HG02798 (cell line): ENCODE data around the gene SLC44A3.

Experiments used
- ATAC-seq: cut with Tn5 transposase; IDR thresholded peaks from one replicate; pipeline ENCODE4 v1.9.1; 2021; ENCODE audit warnings: mild to moderate bottlenecking; ENCODE audit not compliant: unreplicated experiment, poor library complexity

SLC44A3 gene

GRCh38 chr1:94901841-94902240 lies 81.7 kb downstream of the SLC44A3 start:
- no peak for ATAC-seq

GRCh38 chr1:94903280-94904009 lies 83.3 kb downstream of the SLC44A3 start:
- ATAC-seq = no peak

- ATAC-seq = no peak
These were observed 85.0 kb downstream of the SLC44A3 start for GRCh38 chr1:94905207-94905606.

GRCh38 chr1:94906382-94906781 lies 86.2 kb downstream of the SLC44A3 start:
- ATAC-seq = no peak

- no peak for ATAC-seq
These were observed 87.0 kb downstream of the SLC44A3 start for GRCh38 chr1:94907136-94907535.

GRCh38 chr1:94908190-94908589 lies 88.0 kb downstream of the SLC44A3 start:
- ATAC-seq = no peak

- ATAC-seq = no peak
These were observed 88.8 kb downstream of the SLC44A3 start for GRCh38 chr1:94908965-94909364.

- ATAC-seq = no peak
These were observed 89.3 kb downstream of the SLC44A3 start for GRCh38 chr1:94909486-94909885.

GRCh38 chr1:94912263-94913184 lies 92.4 kb downstream of the SLC44A3 start:
- ATAC-seq = no peak

- ATAC-seq = no peak
These were observed 97.1 kb downstream of the SLC44A3 start for GRCh38 chr1:94917251-94917650.

- no peak for ATAC-seq
These were observed 99.3 kb downstream of the SLC44A3 start for GRCh38 chr1:94919241-94920030.

- ATAC-seq = no peak
These were observed 99.9 kb downstream of the SLC44A3 start for GRCh38 chr1:94920061-94920460.

GRCh38 chr1:94921977-94922376 lies 101.8 kb downstream of the SLC44A3 start:
- no peak for ATAC-seq

- no peak for ATAC-seq
These were observed 102.7 kb downstream of the SLC44A3 start for GRCh38 chr1:94922761-94923331.

- no peak for ATAC-seq
These were observed 104.8 kb downstream of the SLC44A3 start for GRCh38 chr1:94925004-94925403.

GRCh38 chr1:94925561-94926125 lies 105.5 kb downstream of the SLC44A3 start:
- ATAC-seq = no peak

- ATAC-seq = peak; percentile 18
These were observed 106.2 kb downstream of the SLC44A3 start for GRCh38 chr1:94926126-94926914.

GRCh38 chr1:94926915-94927404 lies 106.8 kb downstream of the SLC44A3 start, which contains the start of gene CNN3:
TSS of gene CNN3 (minus strand) at chr1:94927110. CDS start at chr1:94926894, 216 bp downstream.
- peak; percentile 87 for ATAC-seq
